T-helper 2 cell (primary cell): ENCODE measurements around the gene TDRD9.
A peak's percentile ranks its signal among the peaks of the same experiment; 100 is the strongest.
"Not testable (repeated sequence)": the region's sequence is repeated elsewhere in the genome, so short reads cannot be mapped to it uniquely, and the experiment has no call there.

ENCODE experiments used
- DNase-seq, 5 experiments: peaks; one replicate each; pipeline versions ENCODE4 v3.0.0 to v3.0.0-alpha.2; 2012 to 2022

The TDRD9 gene

GRCh38 chr14:103930051-103930604, 1.9 kb downstream of the TDRD9 start:
- DNase-seq: no peak

GRCh38 chr14:103931422-103931821, 3.2 kb downstream of the TDRD9 start:
- DNase-seq: peak in 1 of 5 experiments; percentile 14

GRCh38 chr14:103932791-103933490, 4.7 kb downstream of the TDRD9 start:
- DNase-seq: no peak

- DNase-seq: no peak
Measured at GRCh38 chr14:103935102-103935501, 6.8 kb downstream of the TDRD9 start.

- DNase-seq: no peak
Measured at GRCh38 chr14:103941462-103941861, 13.2 kb downstream of the TDRD9 start.

GRCh38 chr14:103941973-103942736, 13.9 kb downstream of the TDRD9 start, which contains the start of gene RD3L:
Gene RD3L, minus strand, starts transcription at chr14:103942529. Its CDS starts 834 bp downstream, at chr14:103941695.
- no peak for DNase-seq

- DNase-seq: no peak
Measured at GRCh38 chr14:103943673-103944072, 15.4 kb downstream of the TDRD9 start.

GRCh38 chr14:103946975-103947374, 18.7 kb downstream of the TDRD9 start:
- DNase-seq: no peak

GRCh38 chr14:103948442-103948841, 20.2 kb downstream of the TDRD9 start:
- DNase-seq: no peak

GRCh38 chr14:103949131-103949790, 21.0 kb downstream of the TDRD9 start:
- DNase-seq: no peak

- DNase-seq: no peak
Measured at GRCh38 chr14:103960457-103961055, 32.3 kb downstream of the TDRD9 start.

GRCh38 chr14:103961928-103962578, 33.8 kb downstream of the TDRD9 start:
- no peak for DNase-seq

GRCh38 chr14:103966631-103967030, 38.4 kb downstream of the TDRD9 start:
- DNase-seq: no peak

- no peak for DNase-seq
Measured at GRCh38 chr14:103969961-103970360, 41.7 kb downstream of the TDRD9 start.

GRCh38 chr14:103973354-103973753, 45.1 kb downstream of the TDRD9 start:
- DNase-seq: no peak

GRCh38 chr14:103974575-103974974, 46.3 kb downstream of the TDRD9 start:
- no peak for DNase-seq

- not testable (repeated sequence) for DNase-seq
Measured at GRCh38 chr14:103980623-103981238, 52.5 kb downstream of the TDRD9 start.

GRCh38 chr14:103984196-103984595, 55.9 kb downstream of the TDRD9 start:
- no peak for DNase-seq

- DNase-seq: no peak
Measured at GRCh38 chr14:103989034-103989433, 60.8 kb downstream of the TDRD9 start.

GRCh38 chr14:103989964-103990363, 61.7 kb downstream of the TDRD9 start:
- no peak for DNase-seq

GRCh38 chr14:103994535-103995184, 66.4 kb downstream of the TDRD9 start:
- no peak for DNase-seq
